Liver (tissue), 9 donors: ENCODE measurements around the gene TMEM161B. TPM values are rescaled to one million over a fixed set of nuclear protein-coding genes. Genes with fewer than 3 reads are reported as not detected.

Experiments
- DNase-seq: peaks from one replicate; pipeline ENCODE4 v3.0.0-alpha.2; 2017; ENCODE audit warnings: low spot score
- H3K27ac ChIP-seq, 2 donors: one replicate each; pipeline ENCODE4 v1.7.0; 2013; ENCODE audit warnings: inconsistent platforms in 2 of 2, low read length in 2 of 2, control low read depth in 1 of 2, low read depth in 1 of 2, mild to moderate bottlenecking in 1 of 2
- H3K27me3 ChIP-seq, 4 donors: one replicate each; pipeline versions ENCODE4 v1.6.1 to v1.7.0; 2013; ENCODE audit warnings: low read length in 3 of 4, inconsistent platforms in 1 of 4, mild to moderate bottlenecking in 1 of 4, moderate library complexity in 1 of 4; ENCODE audit not compliant: control insufficient read depth in 4 of 4, insufficient read depth in 4 of 4
- H3K36me3 ChIP-seq, 4 donors: one replicate each; pipeline versions ENCODE4 v1.6.1 to v1.7.0; 2013; ENCODE audit warnings: low read length in 3 of 4, mild to moderate bottlenecking in 3 of 4, low read depth in 1 of 4, moderate library complexity in 1 of 4; ENCODE audit not compliant: control insufficient read depth in 4 of 4, insufficient read depth in 3 of 4
- H3K4me1 ChIP-seq, 4 donors: one replicate each; pipeline versions ENCODE4 v1.6.1 to v1.7.0; 2013; ENCODE audit warnings: low read length in 3 of 4, mild to moderate bottlenecking in 3 of 4, moderate library complexity in 1 of 4; ENCODE audit not compliant: control insufficient read depth in 4 of 4, insufficient read depth in 4 of 4
- H3K4me3 ChIP-seq, 3 donors: one replicate each; pipeline versions ENCODE4 v1.6.1 to v1.7.0; 2013; ENCODE audit warnings: low read length in 3 of 3, control low read depth in 1 of 3, low read depth in 1 of 3, mild to moderate bottlenecking in 1 of 3
- H3K9ac ChIP-seq, 2 donors: one replicate each; pipeline ENCODE4 v1.7.0; 2013; ENCODE audit warnings: low read length in 2 of 2, mild to moderate bottlenecking in 2 of 2, moderate library complexity in 2 of 2, control low read depth in 1 of 2, low read depth in 1 of 2
- H3K9me3 ChIP-seq, 4 donors: one replicate each; pipeline versions ENCODE4 v1.6.1 to v1.7.0; 2013; ENCODE audit warnings: low read length in 3 of 4; ENCODE audit not compliant: control insufficient read depth in 4 of 4
- CTCF ChIP-seq: fragments of 150-350 bp; IDR thresholded peaks from 2 replicates; pipeline ENCODE4 v1.5.1; 2017; ENCODE audit warnings: improper control_type of control experiment, low read depth, low read length; ENCODE audit not compliant: missing input control
- FOXA1 ChIP-seq: IDR thresholded peaks from 2 replicates; pipeline ENCODE4 v1.6.1; 2016; ENCODE audit warnings: antibody characterized with exemption
- HNF4A ChIP-seq, 2 donors: conservative IDR thresholded peaks; 2 replicates each; pipeline ENCODE4 v1.6.1; 2016; ENCODE audit warnings: antibody characterized with exemption in 2 of 2, mild to moderate bottlenecking in 2 of 2
- HNF4G ChIP-seq: IDR thresholded peaks from 2 replicates; pipeline ENCODE4 v1.6.1; 2016; ENCODE audit warnings: antibody characterized with exemption
- JUND ChIP-seq, 2 donors: IDR thresholded peaks; 2 replicates each; pipeline ENCODE4 v1.6.1; 2016; ENCODE audit warnings: antibody characterized with exemption in 2 of 2
- MAX ChIP-seq: IDR thresholded peaks from 2 replicates; pipeline ENCODE4 v1.6.1; 2016; ENCODE audit warnings: antibody characterized with exemption
- REST ChIP-seq: IDR thresholded peaks from 2 replicates; pipeline ENCODE4 v1.6.1; 2016; ENCODE audit warnings: antibody characterized with exemption, mild to moderate bottlenecking
- RXRA ChIP-seq, 2 donors: IDR thresholded peaks; 2 replicates each; pipeline ENCODE4 v1.6.1; 2017 to 2018; ENCODE audit warnings: antibody characterized with exemption in 2 of 2, mild to moderate bottlenecking in 1 of 2
- TAF1 ChIP-seq: conservative IDR thresholded peaks from 2 replicates; pipeline ENCODE4 v1.6.1; 2016; ENCODE audit warnings: antibody characterized with exemption, mild to moderate bottlenecking
- YY1 ChIP-seq: IDR thresholded peaks from 2 replicates; pipeline ENCODE4 v1.6.1; 2016; ENCODE audit warnings: antibody characterized with exemption, mild to moderate bottlenecking
- WGBS: extraction: QIAGEN DNeasy Blood & Tissue Kit; methylation state at CpG from one replicate; pipeline ENCODE4 v1.1.7; 2013; 5-methylcytosine and 5-hydroxymethylcytosine counted together
- polyA plus RNA-seq, 2 donors: library from polyadenylated mRNA; stranded (reverse) in 1 of 2; unstranded in 1 of 2; fragments of 200-250 nt in 1 of 2; fragments of >200 nt in 1 of 2; fragmentation: Nextera tagmentation in 1 of 2; extraction: Ambion mirVana in 1 of 2; gene quantifications; one replicate each; pipeline versions ENCODE4 v1.2.1 to v1.2.3, GENCODE V29; 2013 to 2015
- total RNA-seq, 2 donors: library from RNA; depleted of rRNA; stranded (reverse); fragments of >200 nt; gene quantifications; one replicate each; pipeline ENCODE4 v1.2.3, GENCODE V29; 2014
- TF ChIP-seq, protein P1 (sequence below): IDR thresholded peaks from 2 replicates; pipeline ENCODE4 v1.6.1; 2016; ENCODE audit warnings: antibody characterized with exemption
- donor health status: healthy.
- donor health status: healthy.
- donor health status: healthy.
- donor health status: healthy.
- donor health status: healthy.

Gene TMEM161B
- total and polyA plus RNA-seq, 4 donors: 3.9 to 14.2 (median 8.6) TPM

- H3K27me3 ChIP-seq: no peaks in the 10 kb centered on the region
- peaks cover 0 to 3% (median 0%) of the 10 kb centered on the region in 4 donors for H3K4me1 ChIP-seq
- DNase-seq: no peak
- H3K9ac ChIP-seq: peak overlapping the region in 1 of 2 donors; percentile 17
- peaks cover 0 to 6% (median 2%) of the 10 kb centered on the region in 4 donors for H3K36me3 ChIP-seq
- no peaks in the 10 kb centered on the region for H3K9me3 ChIP-seq
- no peak overlapping the region for H3K4me3 ChIP-seq
- TF ChIP-seq RXRA (IDR thresholded peaks at IDR 0.05) (peak; percentile 57 to 63), FOXA1 (no peak)
- 46% methylated on average over 3 of the region's 3 CpGs for WGBS
- H3K27ac ChIP-seq: peak overlapping the region in 1 of 2 donors; percentile 12
These were observed 61.1 kb downstream of the TMEM161B start for GRCh38 chr5:88207575-88207974.

- no peak overlapping the region for H3K4me3 ChIP-seq
- no peaks in the 10 kb centered on the region for H3K9me3 ChIP-seq
- no peak overlapping the region for H3K27ac ChIP-seq
- H3K27me3 ChIP-seq: no peaks in the 10 kb centered on the region
- H3K9ac ChIP-seq: no peak overlapping the region
- H3K36me3 ChIP-seq: peaks cover 2 to 15% (median 4%) of the 10 kb centered on the region in 4 donors
- TF ChIP-seq CTCF: no peak
- no peak for TF ChIP-seq YY1
- TF ChIP-seq, protein P1, sequence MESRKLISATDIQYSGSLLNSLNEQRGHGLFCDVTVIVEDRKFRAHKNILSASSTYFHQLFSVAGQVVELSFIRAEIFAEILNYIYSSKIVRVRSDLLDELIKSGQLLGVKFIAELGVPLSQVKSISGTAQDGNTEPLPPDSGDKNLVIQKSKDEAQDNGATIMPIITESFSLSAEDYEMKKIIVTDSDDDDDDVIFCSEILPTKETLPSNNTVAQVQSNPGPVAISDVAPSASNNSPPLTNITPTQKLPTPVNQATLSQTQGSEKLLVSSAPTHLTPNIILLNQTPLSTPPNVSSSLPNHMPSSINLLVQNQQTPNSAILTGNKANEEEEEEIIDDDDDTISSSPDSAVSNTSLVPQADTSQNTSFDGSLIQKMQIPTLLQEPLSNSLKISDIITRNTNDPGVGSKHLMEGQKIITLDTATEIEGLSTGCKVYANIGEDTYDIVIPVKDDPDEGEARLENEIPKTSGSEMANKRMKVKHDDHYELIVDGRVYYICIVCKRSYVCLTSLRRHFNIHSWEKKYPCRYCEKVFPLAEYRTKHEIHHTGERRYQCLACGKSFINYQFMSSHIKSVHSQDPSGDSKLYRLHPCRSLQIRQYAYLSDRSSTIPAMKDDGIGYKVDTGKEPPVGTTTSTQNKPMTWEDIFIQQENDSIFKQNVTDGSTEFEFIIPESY: no peak
- no peak for TF ChIP-seq JUND (IDR thresholded peaks at IDR 0.05)
- no peak for TF ChIP-seq HNF4A (conservative IDR thresholded peaks at IDR 0.05)
- no peak for TF ChIP-seq REST
- TF ChIP-seq TAF1: no peak
- no peak for TF ChIP-seq HNF4G
- no peak for TF ChIP-seq MAX
- WGBS: 90% methylated on average over 5 of the region's 5 CpGs
- no peak for DNase-seq
- H3K4me1 ChIP-seq: peaks cover 0 to 3% (median 0%) of the 10 kb centered on the region in 4 donors
These were observed 64.5 kb downstream of the TMEM161B start for GRCh38 chr5:88203981-88204750.
